Activated CD4-positive, alpha-beta T cell treated with anti-CD3 and anti-CD28 coated beads, Interleukin-2, amount 50 U/mL, for 24 hours (primary cell): Measurements from ENCODE around the gene CSAD.
"Not testable (repeated sequence)": the region's sequence is repeated elsewhere in the genome, so short reads cannot be mapped to it uniquely, and the experiment has no call there.

Source experiments
- DNase-seq, 2 donors: peaks; one replicate each; pipeline ENCODE4 v3.0.0-alpha.2; 2020; ENCODE audit warnings: low read depth in 1 of 2, low spot score in 1 of 2

Gene CSAD

GRCh38 chr12:53147653-53148052, 33.1 kb downstream of the CSAD start:
- no peak for DNase-seq

GRCh38 chr12:53147181-53147580, 33.5 kb downstream of the CSAD start:
- no peak for DNase-seq

GRCh38 chr12:53145383-53146260, 35.1 kb downstream of the CSAD start:
- no peak for DNase-seq

GRCh38 chr12:53143355-53143754, 37.4 kb downstream of the CSAD start:
- no peak for DNase-seq

GRCh38 chr12:53133722-53134121, 47.0 kb downstream of the CSAD start:
- no peak for DNase-seq

GRCh38 chr12:53131844-53132243, 48.9 kb downstream of the CSAD start:
- DNase-seq: no peak

- no peak for DNase-seq
Measured at GRCh38 chr12:53128780-53129569, 51.8 kb downstream of the CSAD start.

- DNase-seq: no peak
Measured at GRCh38 chr12:53127169-53127568, 53.6 kb downstream of the CSAD start.

GRCh38 chr12:53124352-53124723, 56.4 kb downstream of the CSAD start:
- no peak for DNase-seq

GRCh38 chr12:53123578-53124351, 57.0 kb downstream of the CSAD start:
- DNase-seq: no peak

- DNase-seq: no peak
Measured at GRCh38 chr12:53122961-53123468, 57.7 kb downstream of the CSAD start.

GRCh38 chr12:53120685-53121525, 59.8 kb downstream of the CSAD start:
- DNase-seq: no peak

GRCh38 chr12:53118751-53119300, 61.9 kb downstream of the CSAD start:
- no peak for DNase-seq

- no peak for DNase-seq
Measured at GRCh38 chr12:53115891-53116648, 64.7 kb downstream of the CSAD start.

- DNase-seq: no peak
Measured at GRCh38 chr12:53115112-53115890, 65.4 kb downstream of the CSAD start.

- DNase-seq: no peak
Measured at GRCh38 chr12:53113951-53114350, 66.8 kb downstream of the CSAD start.

GRCh38 chr12:53113136-53113705, 67.5 kb downstream of the CSAD start:
- DNase-seq: no peak

- not testable (repeated sequence) for DNase-seq
Measured at GRCh38 chr12:53112431-53112830, 68.3 kb downstream of the CSAD start.
